Measurements from ENCODE around the gene MASP1. TPM values are rescaled to one million over a fixed set of nuclear protein-coding genes. Genes with fewer than 3 reads are reported as not detected.

MASP1 gene
- total RNA-seq, 2 experiments from 2014 or later = not detected

GRCh38 chr3:187251599-187251998, 39.9 kb downstream of the MASP1 start:
- H3K4me3 ChIP-seq (ENCODE audit: low read depth, low read length, poor library complexity, severe bottlenecking) = no peak overlapping the region
- no peaks in the 10 kb centered on the region for H4K20me1 ChIP-seq (ENCODE audit: insufficient read depth, low read length)
- TF ChIP-seq CTCF (conservative IDR thresholded peaks at IDR 0.05; ENCODE audit: low read length) (no peak), EZH2phosphoT487 (IDR thresholded peaks at IDR 0.05; ENCODE audit: borderline replicate concordance, low read depth, low read length) (no peak)
- POLR2A ChIA-PET = interaction anchor here (0.6 to 1.0 kb wide), 2 partner anchors 10 to 17 kb away, joined by 3 to 4 read pairs; no protein-coding TSS in a partner anchor
- no peaks in the 10 kb centered on the region for H3K9me3 ChIP-seq (ENCODE audit: low read length)
- no peak overlapping the region for H3K27ac ChIP-seq (ENCODE audit: low read depth, low read length, poor library complexity, severe bottlenecking)
- peaks cover 8% of the 10 kb centered on the region for H3K4me1 ChIP-seq (ENCODE audit: insufficient read depth, low read length, poor library complexity, severe bottlenecking)
- DNase-seq (ENCODE audit: low spot score) = no peak
- no peaks in the 10 kb centered on the region for H3K36me3 ChIP-seq (ENCODE audit: insufficient read depth, low read length)
- H3K4me2 ChIP-seq (ENCODE audit: low read length) = no peak overlapping the region
- no peaks in the 10 kb centered on the region for H3K79me2 ChIP-seq (ENCODE audit: insufficient read depth, low read depth, low read length)
- intact Hi-C loops (cut with micrococcal nuclease; ENCODE audit: unreplicated experiment) = no loop called here
- no TSS peak for BruUV-seq (replicated peaks)
- H2AFZ ChIP-seq (ENCODE audit: low read length) = no peak overlapping the region
- CTCF ChIA-PET (ENCODE audit: unreplicated experiment) = no interaction called here
- no peaks in the 10 kb centered on the region for H3K9me2 ChIP-seq (ENCODE audit: insufficient read depth, low read length)

DNA sequence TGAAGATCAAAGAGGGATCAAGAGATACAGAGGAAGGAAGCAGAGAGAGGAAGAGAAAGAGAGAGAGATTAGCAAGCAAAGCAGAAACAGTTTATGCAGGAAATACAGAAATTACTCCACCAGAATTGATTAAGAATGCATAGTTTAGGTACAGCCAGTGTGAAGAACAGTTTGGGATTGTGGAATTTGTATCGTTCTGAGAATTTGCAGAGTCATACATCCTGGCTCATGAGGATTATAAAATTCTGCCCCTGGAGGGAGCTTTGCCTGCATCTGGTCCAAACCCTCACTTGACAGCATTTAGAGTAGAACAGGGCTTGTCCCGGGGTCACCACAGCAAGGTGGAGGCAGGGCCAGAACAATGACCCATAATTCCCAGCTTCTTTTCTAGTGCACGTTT, 44.1 kb downstream of the MASP1 start:
- no TSS peak for BruUV-seq (replicated peaks)
- no peaks in the 10 kb centered on the region for H3K79me2 ChIP-seq (ENCODE audit: insufficient read depth, low read depth, low read length)
- H3K4me2 ChIP-seq (ENCODE audit: low read length) = peak overlapping the region; percentile 43
- H3K9me3 ChIP-seq (ENCODE audit: low read length) = no peaks in the 10 kb centered on the region
- POLR2A ChIA-PET = interaction anchor here (0.7 kb wide), 1 partner anchor 1914 kb away, joined by 4 read pairs; no protein-coding TSS in a partner anchor
- TF ChIP-seq CTCF (conservative IDR thresholded peaks at IDR 0.05; ENCODE audit: low read length) (no peak), EZH2phosphoT487 (IDR thresholded peaks at IDR 0.05; ENCODE audit: borderline replicate concordance, low read depth, low read length) (no peak)
- DNase-seq (ENCODE audit: low spot score) = peak; percentile 1
- no peaks in the 10 kb centered on the region for H3K9me2 ChIP-seq (ENCODE audit: insufficient read depth, low read length)
- CTCF ChIA-PET (ENCODE audit: unreplicated experiment) = interaction anchor here (0.8 kb wide), 1 partner anchor 24 kb away, joined by 3 read pairs; no protein-coding TSS in a partner anchor
- no peak overlapping the region for H2AFZ ChIP-seq (ENCODE audit: low read length)
- H3K36me3 ChIP-seq (ENCODE audit: insufficient read depth, low read length) = no peaks in the 10 kb centered on the region
- intact Hi-C loops (cut with micrococcal nuclease; ENCODE audit: unreplicated experiment) = no loop called here
- no peak overlapping the region for H3K27ac ChIP-seq (ENCODE audit: low read depth, low read length, poor library complexity, severe bottlenecking)
- peaks cover 8% of the 10 kb centered on the region for H3K4me1 ChIP-seq (ENCODE audit: insufficient read depth, low read length, poor library complexity, severe bottlenecking)
- no peaks in the 10 kb centered on the region for H4K20me1 ChIP-seq (ENCODE audit: insufficient read depth, low read length)
- no peak overlapping the region for H3K4me3 ChIP-seq (ENCODE audit: low read depth, low read length, poor library complexity, severe bottlenecking)

DNA sequence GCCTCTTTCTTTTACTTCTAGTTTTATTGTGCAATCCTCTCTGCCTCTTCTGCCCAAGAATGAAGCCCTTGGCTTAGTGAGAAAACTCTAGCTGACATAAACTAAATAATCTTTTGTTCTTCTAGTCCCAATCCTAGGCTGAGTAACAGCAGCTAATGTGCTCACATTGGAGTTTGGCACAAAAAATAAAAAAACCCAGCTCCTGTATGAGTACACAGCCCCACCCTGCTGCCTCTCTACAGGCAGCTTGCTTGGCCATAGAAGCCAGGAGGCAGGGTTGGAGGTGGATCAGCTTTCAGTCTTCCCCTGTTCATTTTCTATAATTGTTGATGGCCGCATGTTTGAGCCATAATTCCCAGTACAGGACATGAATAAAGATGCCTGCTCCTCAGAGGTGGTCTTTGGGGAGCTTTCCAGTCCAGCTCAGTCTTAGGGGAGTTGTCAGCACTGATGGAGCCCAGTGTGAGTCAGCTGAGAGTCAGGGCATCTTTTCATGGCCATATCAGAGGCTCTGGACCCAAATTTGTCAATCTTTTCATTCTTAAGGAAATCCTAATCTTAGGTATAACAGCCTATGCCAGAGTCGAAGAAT, 47.5 kb downstream of the MASP1 start:
- Histone ChIP-seq H2AFZ (ENCODE audit: low read length) (no peak overlapping the region), H3K9me2 (ENCODE audit: insufficient read depth, low read length) (no peaks in the 10 kb centered on the region), H3K4me2 (ENCODE audit: low read length) (no peak overlapping the region), H3K36me3 (ENCODE audit: insufficient read depth, low read length) (no peaks in the 10 kb centered on the region), H3K4me1 (ENCODE audit: insufficient read depth, low read length, poor library complexity, severe bottlenecking) (peaks cover 8% of the 10 kb centered on the region), H4K20me1 (ENCODE audit: insufficient read depth, low read length) (no peaks in the 10 kb centered on the region), H3K79me2 (ENCODE audit: insufficient read depth, low read depth, low read length) (no peaks in the 10 kb centered on the region), H3K9me3 (ENCODE audit: low read length) (peaks cover 9% of the 10 kb centered on the region; the same call in 1 of the 2 replicates), H3K4me3 (ENCODE audit: low read depth, low read length, poor library complexity, severe bottlenecking) (no peak overlapping the region), H3K27ac (ENCODE audit: low read depth, low read length, poor library complexity, severe bottlenecking) (no peak overlapping the region)
- TF ChIP-seq EZH2phosphoT487 (IDR thresholded peaks at IDR 0.05; ENCODE audit: borderline replicate concordance, low read depth, low read length) = no peak
- POLR2A ChIA-PET = interaction anchor here (1.6 kb wide), 1 partner anchor 10 kb away, joined by 4 read pairs; no protein-coding TSS in a partner anchor
- no TSS peak for BruUV-seq (replicated peaks)
- DNase-seq (ENCODE audit: low spot score) = no peak
- CTCF ChIA-PET (ENCODE audit: unreplicated experiment) = no interaction called here
- intact Hi-C loops (cut with micrococcal nuclease; ENCODE audit: unreplicated experiment) = no loop called here

All from OCI-LY7 (cell line).